B cell (primary cell): ENCODE results near the gene NRP1. TPM values are rescaled to one million over a fixed set of nuclear protein-coding genes. Genes with fewer than 3 reads are reported as not detected.
A peak's percentile ranks its signal among the peaks of the same experiment; 100 is the strongest.

Experiments
- ATAC-seq: fragments of 200-7000 bp; cut with Tn5 transposase; one replicate; pipeline ENCODE4 v1.10.0; 2021; ENCODE audit warnings: low read depth, mild to moderate bottlenecking, moderate number of reproducible peaks, moderate library complexity
- CTCF ChIA-PET: fragments of 350-600 bp; sonication (Branson Sonifier 250); formaldehyde crosslinking; loops from one replicate; lab custom pipeline; 2021; ENCODE audit warnings: antibody characterized with exemption, inconsistent platforms; lab: Charles Lee
- POLR2A ChIA-PET: fragments of 350-600 bp; sonication (Branson Sonifier 250); formaldehyde crosslinking; loops from one replicate; lab custom pipeline; 2021; ENCODE audit warnings: antibody characterized with exemption; lab: Charles Lee
- DNase-seq: peaks from one replicate; pipeline ENCODE4 v3.0.0; 2013
- H2AFZ ChIP-seq: 2 replicates; pipeline ENCODE4 v1.6.1; 2012; ENCODE audit warnings: mild to moderate bottlenecking, low read depth, low read length; ENCODE audit not compliant: insufficient read depth, poor library complexity, severe bottlenecking
- H3K27ac ChIP-seq, 2 donors: 1 replicate in 1 of 2; 2 replicates in 1 of 2; pipeline ENCODE4 v1.5.1; 2012 to 2013; ENCODE audit warnings: low read length in 2 of 2, mild to moderate bottlenecking in 2 of 2, moderate library complexity in 1 of 2
- H3K27me3 ChIP-seq, 4 experiments: fragments of 200-600 bp in 1 of 4; sonication (generic) in 1 of 4; replicated peaks in 1 of 4; 1 replicate in 2 of 4; 2 replicates in 2 of 4; pipeline versions ENCODE4 v1.6.1 to v1.7.0; 2013 to 2016; ENCODE audit warnings: low read length in 3 of 4, mild to moderate bottlenecking in 2 of 4, mixed read lengths in 1 of 4, moderate library complexity in 1 of 4; ENCODE audit not compliant: insufficient read depth in 4 of 4, control insufficient read depth in 3 of 4; ENCODE audit errors: control extremely low read depth in 1 of 4
- H3K36me3 ChIP-seq, 2 experiments: replicated peaks in 1 of 2; 1 replicate in 1 of 2; 2 replicates in 1 of 2; pipeline versions ENCODE4 v1.6.1 to v1.7.1; 2013; ENCODE audit warnings: low read length in 1 of 2; ENCODE audit not compliant: insufficient read depth in 2 of 2, control insufficient read depth in 1 of 2; ENCODE audit errors: control extremely low read depth in 1 of 2, extremely low read depth in 1 of 2
- H3K4me1 ChIP-seq, 2 donors: fragments of 200-600 bp in 1 of 2; sonication (generic) in 1 of 2; 1 replicate in 1 of 2; 2 replicates in 1 of 2; pipeline versions ENCODE4 v1.5.1 to v1.6.1; 2013 to 2017; ENCODE audit warnings: low read length in 2 of 2; ENCODE audit not compliant: control insufficient read depth in 2 of 2, insufficient read depth in 2 of 2
- H3K4me2 ChIP-seq: replicated peaks from 2 replicates; pipeline ENCODE3; 2012; ENCODE audit warnings: mild to moderate bottlenecking, low read depth, low read length; ENCODE audit not compliant: poor library complexity, severe bottlenecking
- H3K4me3 ChIP-seq, 5 experiments: fragments of 200-600 bp in 1 of 5; sonication (generic) in 1 of 5; 1 replicate in 3 of 5; 2 replicates in 2 of 5; pipeline versions ENCODE4 v1.5.1 to v1.7.0; 2011 to 2016; ENCODE audit warnings: low read length in 4 of 5, mild to moderate bottlenecking in 4 of 5, low read depth in 2 of 5, control low read depth in 1 of 5, moderate library complexity in 1 of 5; ENCODE audit not compliant: insufficient read depth in 1 of 5; ENCODE audit errors: control extremely low read depth in 1 of 5, extremely low read depth in 1 of 5
- H3K79me2 ChIP-seq: fragments of 200-600 bp; sonication (generic); one replicate; pipeline ENCODE4 v1.6.0; 2016; ENCODE audit warnings: low read length; ENCODE audit not compliant: control insufficient read depth, insufficient read depth
- H3K9ac ChIP-seq: fragments of 200-600 bp; sonication (generic); 2 replicates; pipeline ENCODE4 v1.6.1; 2017; ENCODE audit warnings: mild to moderate bottlenecking, low read length, moderate library complexity
- H3K9me3 ChIP-seq, 3 donors: one replicate each; pipeline versions ENCODE4 v1.6.1 to v1.7.1; 2013; ENCODE audit warnings: low read length in 2 of 3; ENCODE audit not compliant: control insufficient read depth in 2 of 3, insufficient read depth in 1 of 3; ENCODE audit errors: control extremely low read depth in 1 of 3
- H4K20me1 ChIP-seq: 2 replicates; pipeline ENCODE4 v1.6.0; 2012; ENCODE audit warnings: mild to moderate bottlenecking, low read length; ENCODE audit not compliant: insufficient read depth, control insufficient read depth, poor library complexity, severe bottlenecking
- H3K27ac Mint-ChIP-seq: one replicate; pipeline ENCODE4 v1.8.0; 2021; ENCODE audit warnings: mixed read lengths
- H3K27me3 Mint-ChIP-seq: one replicate; pipeline ENCODE4 v1.8.0; 2021; ENCODE audit warnings: mixed read lengths
- H3K4me1 Mint-ChIP-seq: one replicate; pipeline ENCODE4 v1.8.0; 2021; ENCODE audit warnings: mixed read lengths
- H3K4me3 Mint-ChIP-seq: one replicate; pipeline ENCODE4 v1.8.0; 2021; ENCODE audit warnings: mixed read lengths
- H3K9me3 Mint-ChIP-seq: one replicate; pipeline ENCODE4 v1.8.0; 2022; ENCODE audit warnings: mixed read lengths; ENCODE audit not compliant: insufficient read depth
- EZH2 ChIP-seq: IDR thresholded peaks from 2 replicates; pipeline ENCODE4 v1.6.1; 2012; ENCODE audit warnings: borderline replicate concordance, low read depth, mild to moderate bottlenecking, moderate library complexity, low read length; ENCODE audit not compliant: insufficient read depth, poor library complexity, severe bottlenecking
- WGBS: methylation state at CpG from one replicate; pipeline ENCODE4 v1.1.5; 2013; ENCODE audit warnings: missing lambda C conversion rate; ENCODE audit not compliant: insufficient coverage; 5-methylcytosine and 5-hydroxymethylcytosine counted together
- intact Hi-C: fragments of 100-400 bp; cut with micrococcal nuclease; formaldehyde crosslinking; loops from one replicate; pipeline ENCODE4 v1.10.0; 2022
- polyA plus RNA-seq: library from polyadenylated mRNA; depleted of rRNA; stranded (reverse); fragments of >200 nt; gene quantifications from 2 replicates; pipeline ENCODE4 v1.2.3, GENCODE V29; 2012
- total RNA-seq, 2 donors: library from RNA; stranded (reverse); fragments of 120-200 nt in 1 of 2; gene quantifications; 1 replicate in 1 of 2; 2 replicates in 1 of 2; pipeline versions ENCODE4 v1.2.3 to v1.2.4, GENCODE V29; 2013 to 2022
- TF ChIP-seq, protein P1 (sequence below): fragments of 200-600 bp; IDR thresholded peaks from one replicate; pipeline ENCODE4 v1.8.0; 2022; ENCODE audit warnings: antibody characterized with exemption, mild to moderate bottlenecking

NRP1 gene
- total and polyA plus RNA-seq, 2 donors (not counting 1 experiment from before 2014, with no cell fraction given) = 0.34 TPM; not detected in 1

DNA sequence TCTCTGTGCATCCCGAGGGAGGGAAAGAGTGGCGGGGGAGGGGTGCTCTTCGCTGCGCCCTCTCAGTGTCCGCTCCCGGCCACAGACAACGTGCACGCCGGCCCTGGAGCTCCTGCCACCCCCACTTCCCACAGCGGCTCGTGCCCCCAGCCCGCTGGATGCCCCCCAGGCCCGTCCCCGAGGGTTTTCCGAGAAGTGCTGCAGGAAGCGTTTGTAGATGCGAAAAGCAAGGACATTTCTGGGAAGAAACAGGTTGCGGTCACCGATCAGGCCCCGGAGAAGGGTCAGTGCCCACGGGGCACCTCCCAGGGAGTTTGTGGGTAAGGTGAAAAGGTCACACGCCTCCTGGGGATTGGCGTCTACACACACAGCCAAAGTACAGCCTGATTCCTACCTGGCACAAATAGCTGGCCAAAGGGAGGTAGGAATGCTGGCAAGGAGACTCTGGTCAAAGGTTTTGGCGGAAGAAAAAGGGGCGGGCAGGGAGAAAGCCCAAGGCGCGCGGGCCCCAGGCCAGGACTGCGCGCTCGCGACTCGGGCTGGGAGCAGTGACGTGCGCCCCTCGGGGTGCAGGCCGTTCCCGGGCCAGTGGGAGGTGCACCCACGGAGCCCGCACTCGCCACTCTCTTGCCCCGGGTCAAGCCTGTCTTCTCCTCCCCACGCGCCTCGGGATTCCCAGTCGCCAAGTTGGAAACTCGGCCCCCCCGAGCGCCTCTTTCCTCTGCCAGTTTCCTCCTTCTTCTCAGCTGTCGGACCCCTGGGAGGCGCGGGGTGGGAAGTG is 1.5 kb upstream of the NRP1 start:
- Mint-ChIP-seq H3K27me3 (peaks cover 53% of the 10 kb centered on the region), H3K9me3 (no peaks in the 10 kb centered on the region), H3K4me3 (no peak overlapping the region), H3K4me1 (peaks cover 13% of the 10 kb centered on the region), H3K27ac (no peak overlapping the region)
- Histone ChIP-seq H3K9ac (no peak overlapping the region), H3K27me3 (peaks cover 0 to 46% (median 26%) of the 10 kb centered on the region in 4 experiments), H3K9me3 (peaks cover 0 to 5% (median 0%) of the 10 kb centered on the region in 3 donors), H3K4me2 (no peak overlapping the region), H2AFZ (no peak overlapping the region), H3K79me2 (no peaks in the 10 kb centered on the region), H3K27ac (no peak overlapping the region), H3K4me1 (peaks cover 9 to 16% of the 10 kb centered on the region in 2 donors), H3K4me3 (no peak overlapping the region), H3K36me3 (no peaks in the 10 kb centered on the region), H4K20me1 (no peaks in the 10 kb centered on the region)
- no peak for TF ChIP-seq EZH2
- TF ChIP-seq, protein P1, sequence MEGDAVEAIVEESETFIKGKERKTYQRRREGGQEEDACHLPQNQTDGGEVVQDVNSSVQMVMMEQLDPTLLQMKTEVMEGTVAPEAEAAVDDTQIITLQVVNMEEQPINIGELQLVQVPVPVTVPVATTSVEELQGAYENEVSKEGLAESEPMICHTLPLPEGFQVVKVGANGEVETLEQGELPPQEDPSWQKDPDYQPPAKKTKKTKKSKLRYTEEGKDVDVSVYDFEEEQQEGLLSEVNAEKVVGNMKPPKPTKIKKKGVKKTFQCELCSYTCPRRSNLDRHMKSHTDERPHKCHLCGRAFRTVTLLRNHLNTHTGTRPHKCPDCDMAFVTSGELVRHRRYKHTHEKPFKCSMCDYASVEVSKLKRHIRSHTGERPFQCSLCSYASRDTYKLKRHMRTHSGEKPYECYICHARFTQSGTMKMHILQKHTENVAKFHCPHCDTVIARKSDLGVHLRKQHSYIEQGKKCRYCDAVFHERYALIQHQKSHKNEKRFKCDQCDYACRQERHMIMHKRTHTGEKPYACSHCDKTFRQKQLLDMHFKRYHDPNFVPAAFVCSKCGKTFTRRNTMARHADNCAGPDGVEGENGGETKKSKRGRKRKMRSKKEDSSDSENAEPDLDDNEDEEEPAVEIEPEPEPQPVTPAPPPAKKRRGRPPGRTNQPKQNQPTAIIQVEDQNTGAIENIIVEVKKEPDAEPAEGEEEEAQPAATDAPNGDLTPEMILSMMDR = no peak
- CTCF ChIA-PET = no interaction called here
- POLR2A ChIA-PET = no interaction called here
- DNase-seq (no peak), ATAC-seq (no peak)
- intact Hi-C loops = no loop called here
- WGBS = 5% methylated on average over 34 of the region's 52 CpGs

DNA sequence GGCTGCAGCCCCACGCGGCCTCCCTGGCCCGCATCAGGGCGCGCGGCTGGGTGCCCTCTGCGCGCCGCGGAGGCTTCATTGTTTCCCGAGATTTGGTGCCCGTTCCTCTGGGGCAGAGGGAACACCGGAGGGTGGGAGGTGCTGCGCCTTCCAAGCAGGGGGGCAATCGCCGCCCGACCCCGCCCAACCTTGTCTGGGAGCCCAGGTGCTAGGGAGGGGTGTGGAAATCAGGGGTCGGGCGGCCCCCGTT is 1.0 kb upstream of the NRP1 start:
- Mint-ChIP-seq H3K27ac (no peak overlapping the region), H3K27me3 (peaks cover 56% of the 10 kb centered on the region), H3K4me1 (peaks cover 15% of the 10 kb centered on the region), H3K9me3 (no peaks in the 10 kb centered on the region), H3K4me3 (no peak overlapping the region)
- peaks cover 0 to 51% (median 30%) of the 10 kb centered on the region in 4 experiments for H3K27me3 ChIP-seq
- peaks cover 0 to 5% (median 0%) of the 10 kb centered on the region in 3 donors for H3K9me3 ChIP-seq
- intact Hi-C loops = no loop called here
- H3K9ac ChIP-seq = no peak overlapping the region
- H2AFZ ChIP-seq = no peak overlapping the region
- TF ChIP-seq EZH2 = no peak
- TF ChIP-seq, protein P1 = no peak
- ChIA-PET CTCF (no interaction called here), POLR2A (no interaction called here)
- peak overlapping the region; percentile 65 for H3K4me2 ChIP-seq
- ATAC-seq = no peak
- H3K27ac ChIP-seq = no peak overlapping the region
- H3K79me2 ChIP-seq = no peaks in the 10 kb centered on the region
- H4K20me1 ChIP-seq = no peaks in the 10 kb centered on the region
- no peaks in the 10 kb centered on the region for H3K36me3 ChIP-seq
- WGBS = 5% methylated on average over 18 of the region's 21 CpGs
- DNase-seq = no peak
- H3K4me3 ChIP-seq = no peak overlapping the region
- H3K4me1 ChIP-seq = peaks cover 14 to 19% of the 10 kb centered on the region in 2 donors
